Upper lobe of left lung (tissue), 6 donors: ENCODE results near the gene RAMP3. TPM values are rescaled to one million over a fixed set of nuclear protein-coding genes. Genes with fewer than 3 reads are reported as not detected.

ENCODE experiments used
- ATAC-seq, 2 donors: fragments of 200-7000 bp; cut with Tn5 transposase; one replicate each; pipeline ENCODE4 v1.9.1; 2022; ENCODE audit warnings: mild to moderate bottlenecking in 2 of 2, moderate library complexity in 2 of 2; ENCODE audit not compliant: low FRiP score in 2 of 2
- DNase-seq, 2 donors: peaks; one replicate each; pipeline ENCODE4 v3.0.0-alpha.2; 2019 to 2020
- H3K27ac ChIP-seq, 4 donors: fragments of 200-600 bp; sonication (generic); one replicate each; pipeline ENCODE4 v1.5.1; 2016 to 2019
- H3K27me3 ChIP-seq, 4 donors: fragments of 200-600 bp; sonication (generic); one replicate each; pipeline ENCODE4 v1.5.1; 2017 to 2019
- H3K36me3 ChIP-seq, 4 donors: fragments of 200-600 bp; sonication (generic); one replicate each; pipeline ENCODE4 v1.5.1; 2016 to 2019
- H3K4me1 ChIP-seq, 4 donors: fragments of 200-600 bp; sonication (generic); one replicate each; pipeline ENCODE4 v1.5.1; 2018 to 2019
- H3K4me3 ChIP-seq, 4 donors: fragments of 200-600 bp; sonication (generic); one replicate each; pipeline ENCODE4 v1.5.1; 2017 to 2019; ENCODE audit warnings: mild to moderate bottlenecking in 2 of 4, moderate library complexity in 1 of 4
- H3K9me3 ChIP-seq, 4 donors: fragments of 200-600 bp; sonication (generic); one replicate each; pipeline ENCODE4 v1.5.1; 2018 to 2019
- CTCF ChIP-seq, 6 experiments: fragments of 450-650 bp in 4 of 6; fragments of 200-600 bp in 2 of 6; sonication (generic) in 2 of 6; IDR thresholded peaks; one replicate each; pipeline ENCODE4 v1.5.1; 2016 to 2019; ENCODE audit warnings: antibody characterized with exemption in 6 of 6
- EP300 ChIP-seq, 4 donors: sonication (generic); formaldehyde crosslinking; IDR thresholded peaks; one replicate each; pipeline ENCODE4 v1.5.1; 2017; ENCODE audit warnings: antibody characterized with exemption in 4 of 4, control low read depth in 2 of 4
- POLR2A ChIP-seq, 4 donors: fragments of 450-650 bp; IDR thresholded peaks; one replicate each; pipeline ENCODE4 v1.5.1; 2016 to 2017; ENCODE audit warnings: antibody characterized with exemption in 4 of 4, mild to moderate bottlenecking in 2 of 4
- POLR2AphosphoS5 ChIP-seq, 2 donors: sonication (generic); formaldehyde crosslinking; IDR thresholded peaks; one replicate each; pipeline ENCODE4 v1.5.1; 2017; ENCODE audit warnings: antibody characterized with exemption in 2 of 2
- WGBS, 2 donors: methylation state at CpG; one replicate each; pipeline ENCODE4 v1.1.5; 2017 to 2018; 5-methylcytosine and 5-hydroxymethylcytosine counted together
- total RNA-seq, 6 donors: library from RNA; depleted of rRNA in 4 of 6; stranded (reverse); fragments of >200 nt in 4 of 6; gene quantifications; one replicate each; pipeline versions ENCODE4 v1.1.0 to v1.2.1, GENCODE V29; 2016 to 2021
- donor health status: DM: no; HTN: no; CAD: no; lungs with moderate emphysema.
- donor health status: DM: no; HTN: yes; CAD: no; lungs with severe emphysema.

The RAMP3 gene
- total RNA-seq, 6 donors from 2014 or later = 33.5 to 306 (median 88.1) TPM

GRCh38 chr7:45216622-45217165, 59.1 kb downstream of the RAMP3 start:
- H3K4me1 ChIP-seq = no peaks in the 10 kb centered on the region
- WGBS, 2 donors = 76 to 79% methylated on average over 3 to 11 of the region's 11 CpGs

GRCh38 chr7:45217358-45217757, 59.8 kb downstream of the RAMP3 start:
- Histone ChIP-seq H3K4me3 (no peak overlapping the region), H3K27ac (no peak overlapping the region), H3K36me3 (no peaks in the 10 kb centered on the region), H3K9me3 (no peaks in the 10 kb centered on the region), H3K27me3 (peaks cover 0 to 5% (median 0%) of the 10 kb centered on the region in 4 donors), H3K4me1 (no peaks in the 10 kb centered on the region)
- DNase-seq (no peak), ATAC-seq (no peak)
- TF ChIP-seq POLR2A (IDR thresholded peaks at IDR 0.05) = no peak
- TF ChIP-seq CTCF (IDR thresholded peaks at IDR 0.05) = peak in 3 of 6 experiments; percentile 13 to 30 (median 20)
- whole genome bisulfite sequencing, 2 donors = 65% methylated on average over 6 of the region's 6 CpGs; no CpG with 5 or more reads in 1 of the 2 donors

More at GRCh38 chr7:45216622-45217165, 59.1 kb downstream of the RAMP3 start:
- ATAC-seq (no peak), DNase-seq (no peak)
- Histone ChIP-seq H3K27me3 (peaks cover 0 to 5% (median 0%) of the 10 kb centered on the region in 4 donors), H3K36me3 (no peaks in the 10 kb centered on the region), H3K4me3 (no peak overlapping the region), H3K9me3 (no peaks in the 10 kb centered on the region), H3K27ac (no peak overlapping the region)
- TF ChIP-seq POLR2AphosphoS5 (IDR thresholded peaks at IDR 0.05) = no peak

- no peak for DNase-seq
- TF ChIP-seq POLR2AphosphoS5 (IDR thresholded peaks at IDR 0.05) (no peak), CTCF (IDR thresholded peaks at IDR 0.05) (no peak), EP300 (IDR thresholded peaks at IDR 0.05) (no peak), POLR2A (IDR thresholded peaks at IDR 0.05) (no peak)
- H3K27me3 ChIP-seq = peaks cover 0 to 5% (median 0%) of the 10 kb centered on the region in 4 donors
- no peaks in the 10 kb centered on the region for H3K36me3 ChIP-seq
- no peaks in the 10 kb centered on the region for H3K4me1 ChIP-seq
- no peaks in the 10 kb centered on the region for H3K9me3 ChIP-seq
- no peak overlapping the region for H3K27ac ChIP-seq
- H3K4me3 ChIP-seq = no peak overlapping the region
- 90 to 92% methylated on average over 9 to 12 of the region's 12 CpGs for WGBS, 2 donors
- no peak for ATAC-seq
Measured at GRCh38 chr7:45219130-45219529, 61.5 kb downstream of the RAMP3 start.

GRCh38 chr7:45219801-45220435, 62.3 kb downstream of the RAMP3 start:
- no peak for ATAC-seq
- H3K27ac ChIP-seq = no peak overlapping the region
- H3K27me3 ChIP-seq = peaks cover 0 to 5% (median 0%) of the 10 kb centered on the region in 4 donors
- no peaks in the 10 kb centered on the region for H3K36me3 ChIP-seq
- H3K4me3 ChIP-seq = no peak overlapping the region
- H3K9me3 ChIP-seq = no peaks in the 10 kb centered on the region
- H3K4me1 ChIP-seq = no peaks in the 10 kb centered on the region
- WGBS, 2 donors = 59 to 68% methylated on average over 8 of the region's 8 CpGs
- TF ChIP-seq POLR2A (IDR thresholded peaks at IDR 0.05) = no peak
- no peak for TF ChIP-seq CTCF (IDR thresholded peaks at IDR 0.05)
- TF ChIP-seq EP300 (IDR thresholded peaks at IDR 0.05) = no peak
- no peak for TF ChIP-seq POLR2AphosphoS5 (IDR thresholded peaks at IDR 0.05)
- DNase-seq = no peak

- Histone ChIP-seq H3K9me3 (no peaks in the 10 kb centered on the region), H3K4me1 (no peaks in the 10 kb centered on the region), H3K36me3 (no peaks in the 10 kb centered on the region), H3K4me3 (no peak overlapping the region), H3K27ac (no peak overlapping the region), H3K27me3 (peaks cover 0 to 5% (median 0%) of the 10 kb centered on the region in 4 donors)
- TF ChIP-seq EP300 (IDR thresholded peaks at IDR 0.05) = no peak
- TF ChIP-seq CTCF (IDR thresholded peaks at IDR 0.05) = no peak
- TF ChIP-seq POLR2AphosphoS5 (IDR thresholded peaks at IDR 0.05) = no peak
- no peak for TF ChIP-seq POLR2A (IDR thresholded peaks at IDR 0.05)
- no peak for ATAC-seq
- DNase-seq = no peak
- WGBS, 2 donors = 67 to 75% methylated on average over 11 of the region's 11 CpGs
Measured at GRCh38 chr7:45220846-45221618, 63.4 kb downstream of the RAMP3 start.
